ENCODE results near the gene ARMC5. TPM values are rescaled to one million over a fixed set of nuclear protein-coding genes. Genes with fewer than 3 reads are reported as not detected.

ARMC5 gene
- total and polyA plus RNA-seq, 10 of the 15 experiments (the other 5 are each of a cell fraction or from before 2014, with no cell fraction given) = 0.06 to 13.2 (median 5.6) TPM

DNA sequence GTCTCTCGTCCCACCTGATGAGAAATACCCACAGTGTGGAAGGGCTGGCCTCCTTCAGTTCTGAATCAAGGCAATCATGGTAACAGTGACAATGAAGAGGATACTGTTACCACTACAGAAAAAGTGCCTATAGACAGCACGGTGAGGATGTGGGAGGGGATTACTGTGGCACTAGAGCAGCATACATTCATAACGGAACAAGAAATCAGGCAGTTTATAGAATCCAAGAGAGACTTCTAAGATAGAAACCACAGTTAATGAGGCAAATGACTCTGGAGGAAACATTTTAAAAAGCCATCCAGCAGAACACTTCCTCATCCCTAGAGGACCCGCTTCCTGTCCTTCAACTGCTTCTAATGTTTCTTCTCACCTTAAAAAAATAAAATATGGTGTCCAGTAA lies 46.2 kb downstream of the ARMC5 start (continued):
- TF ChIP-seq YY1 (IDR thresholded peaks at IDR 0.05; ENCODE audit: low read depth, low read length) (no peak), CHD4 (IDR thresholded peaks at IDR 0.05) (no peak), NBN (IDR thresholded peaks at IDR 0.05) (0 out of 2 replicates have a peak, but pooled peaks have one; percentile 38)
- TF ChIP-seq, protein P1, sequence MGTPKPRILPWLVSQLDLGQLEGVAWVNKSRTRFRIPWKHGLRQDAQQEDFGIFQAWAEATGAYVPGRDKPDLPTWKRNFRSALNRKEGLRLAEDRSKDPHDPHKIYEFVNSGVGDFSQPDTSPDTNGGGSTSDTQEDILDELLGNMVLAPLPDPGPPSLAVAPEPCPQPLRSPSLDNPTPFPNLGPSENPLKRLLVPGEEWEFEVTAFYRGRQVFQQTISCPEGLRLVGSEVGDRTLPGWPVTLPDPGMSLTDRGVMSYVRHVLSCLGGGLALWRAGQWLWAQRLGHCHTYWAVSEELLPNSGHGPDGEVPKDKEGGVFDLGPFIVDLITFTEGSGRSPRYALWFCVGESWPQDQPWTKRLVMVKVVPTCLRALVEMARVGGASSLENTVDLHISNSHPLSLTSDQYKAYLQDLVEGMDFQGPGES (IDR thresholded peaks at IDR 0.05) = no peak
- TF ChIP-seq, protein P2, sequence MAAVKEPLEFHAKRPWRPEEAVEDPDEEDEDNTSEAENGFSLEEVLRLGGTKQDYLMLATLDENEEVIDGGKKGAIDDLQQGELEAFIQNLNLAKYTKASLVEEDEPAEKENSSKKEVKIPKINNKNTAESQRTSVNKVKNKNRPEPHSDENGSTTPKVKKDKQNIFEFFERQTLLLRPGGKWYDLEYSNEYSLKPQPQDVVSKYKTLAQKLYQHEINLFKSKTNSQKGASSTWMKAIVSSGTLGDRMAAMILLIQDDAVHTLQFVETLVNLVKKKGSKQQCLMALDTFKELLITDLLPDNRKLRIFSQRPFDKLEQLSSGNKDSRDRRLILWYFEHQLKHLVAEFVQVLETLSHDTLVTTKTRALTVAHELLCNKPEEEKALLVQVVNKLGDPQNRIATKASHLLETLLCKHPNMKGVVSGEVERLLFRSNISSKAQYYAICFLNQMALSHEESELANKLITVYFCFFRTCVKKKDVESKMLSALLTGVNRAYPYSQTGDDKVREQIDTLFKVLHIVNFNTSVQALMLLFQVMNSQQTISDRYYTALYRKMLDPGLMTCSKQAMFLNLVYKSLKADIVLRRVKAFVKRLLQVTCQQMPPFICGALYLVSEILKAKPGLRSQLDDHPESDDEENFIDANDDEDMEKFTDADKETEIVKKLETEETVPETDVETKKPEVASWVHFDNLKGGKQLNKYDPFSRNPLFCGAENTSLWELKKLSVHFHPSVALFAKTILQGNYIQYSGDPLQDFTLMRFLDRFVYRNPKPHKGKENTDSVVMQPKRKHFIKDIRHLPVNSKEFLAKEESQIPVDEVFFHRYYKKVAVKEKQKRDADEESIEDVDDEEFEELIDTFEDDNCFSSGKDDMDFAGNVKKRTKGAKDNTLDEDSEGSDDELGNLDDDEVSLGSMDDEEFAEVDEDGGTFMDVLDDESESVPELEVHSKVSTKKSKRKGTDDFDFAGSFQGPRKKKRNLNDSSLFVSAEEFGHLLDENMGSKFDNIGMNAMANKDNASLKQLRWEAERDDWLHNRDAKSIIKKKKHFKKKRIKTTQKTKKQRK (IDR thresholded peaks at IDR 0.05; ENCODE audit: low read depth, low read length) = no peak

DNA sequence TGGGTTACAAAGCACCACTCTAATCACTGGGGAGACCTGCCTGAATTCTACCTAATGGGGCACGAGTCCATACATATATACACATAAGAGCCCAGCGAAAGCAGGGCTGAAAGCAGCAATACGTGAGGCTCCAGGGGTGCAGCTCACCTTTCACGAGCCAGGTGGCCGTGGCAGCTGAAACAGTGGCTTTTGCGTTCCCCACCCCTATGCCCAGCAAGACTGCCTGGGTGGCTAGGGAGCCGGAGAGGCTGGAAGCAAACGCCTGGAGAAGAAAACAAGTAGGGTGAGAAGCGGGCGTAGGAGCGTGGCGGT lies 48.3 kb downstream of the ARMC5 start:
- no peak for TF ChIP-seq ZNF207 (IDR thresholded peaks at IDR 0.05; ENCODE audit: borderline replicate concordance)
- TF ChIP-seq TCF3 (IDR thresholded peaks at IDR 0.05; ENCODE audit: borderline replicate concordance, insufficient read depth, low read depth, low read length) = 0 out of 2 replicates have a peak, but pooled peaks have one; percentile 11
- FAIRE-seq (no peak), DNase-seq (ENCODE audit: low read depth, low spot score) (no peak), ATAC-seq (peak; percentile 31; the same call in 2 of the 3 replicates)
- no TSS peak for BruUV-seq (replicated peaks)
- intact Hi-C loops (cut with micrococcal nuclease; ENCODE audit: unreplicated experiment) (loop anchor here (5.0 to 10.0 kb wide), 3 partner anchors 50 to 205 kb away; partner anchors contain the start of gene ARMC5), in situ Hi-C loops (cut with MboI) (no loop called here)
- Histone ChIP-seq H3K36me3 (ENCODE audit: control insufficient read depth in 2 of 2, insufficient read depth in 2 of 2, low read length in 1 of 2) (no peaks in the 10 kb centered on the region; a peak in 1 of 4 replicates), H2AFZ (ENCODE audit: control insufficient read depth, low read depth, low read length) (peak overlapping the region; percentile 89), H3K4me3 (peak overlapping the region; percentile 90), H4K20me1 (ENCODE audit: control insufficient read depth, insufficient read depth) (no peaks in the 10 kb centered on the region), H3K9me3 (replicated peaks; ENCODE audit: control insufficient read depth, insufficient read depth, low read length) (no peaks in the 10 kb centered on the region; the same call in 2 of the 3 replicates), H3K4me2 (ENCODE audit: control insufficient read depth, insufficient read depth) (peak overlapping the region; percentile 91), H3K9ac (ENCODE audit: control insufficient read depth, insufficient read depth, low read length) (peak overlapping the region; percentile 98), H3K27ac (ENCODE audit: control insufficient read depth, insufficient read depth) (peak overlapping the region; percentile 92), H3K27me3 (replicated peaks in 1 of 2; ENCODE audit: control insufficient read depth in 2 of 2, insufficient read depth in 2 of 2, low read length in 1 of 2) (no peaks in the 10 kb centered on the region), H3K4me1 (ENCODE audit: control insufficient read depth, insufficient read depth, low read length) (peaks cover 14% of the 10 kb centered on the region), H3K79me2 (ENCODE audit: control insufficient read depth, insufficient read depth, low read length) (peaks cover 26% of the 10 kb centered on the region)
- CTCF ChIA-PET = interaction anchor here (0.6 to 3.1 kb wide), 3 partner anchors 47 to 207 kb away, joined by 3 to 25 read pairs (median 5); partner anchors contain the start of gene ARMC5
- WGBS (ENCODE audit: insufficient coverage, insufficient replicate concordance, low lambda C conversion rate, missing lambda C conversion rate) = 2% methylated on average over 12 of the region's 12 CpGs
- POLR2A ChIA-PET = interaction anchor here (1.0 to 1.6 kb wide), 3 partner anchors 20 to 366 kb away, joined by 3 to 6 read pairs (median 4); partner anchors contain the start of gene ZNF267
- SMC1A ChIA-PET (ENCODE audit: uncharacterized antibody, unreplicated experiment) = interaction anchor here (0.9 to 1.5 kb wide), 3 partner anchors 9 to 367 kb away, joined by 3 to 9 read pairs (median 4); partner anchors contain the start of gene ZNF267
- RAD21 ChIA-PET (ENCODE audit: unreplicated experiment) = interaction anchor here (1.0 kb wide), 1 partner anchor 47 kb away, joined by 3 read pairs; no protein-coding TSS in a partner anchor

All from GM12878 (cell line).